Raji (cell line): ENCODE results near the gene KIR3DL3.

Source experiments
- POLR2A ChIP-seq: IDR thresholded peaks from 2 replicates; pipeline ENCODE4 v1.6.1; 2011; ENCODE audit warnings: low read depth, low read length, control low read depth; ENCODE audit not compliant: insufficient read depth

The KIR3DL3 gene

DNA sequence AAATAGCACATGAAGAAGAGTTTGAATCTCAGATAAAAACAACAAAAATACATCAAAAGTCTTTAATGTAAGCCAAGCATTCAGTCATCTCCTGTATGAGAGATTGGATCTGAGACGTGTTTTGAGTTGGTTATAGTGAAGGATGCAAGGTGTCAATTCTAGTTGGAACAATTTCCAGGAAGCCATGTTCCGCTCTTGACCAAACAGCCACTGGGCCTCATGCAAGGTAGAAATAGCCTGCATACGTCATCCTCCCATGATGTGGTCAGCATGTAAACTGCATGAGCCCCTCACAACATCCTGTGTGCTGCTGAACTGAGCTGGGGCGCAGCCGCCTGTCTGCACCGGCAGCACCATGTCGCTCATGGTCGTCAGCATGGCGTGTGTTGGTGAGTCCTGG is at the start of gene KIR3DL3:
TSS of gene KIR3DL3 (plus strand) at position 301 of the 400 bp plus-strand sequence. CDS start at position 356, 55 bp downstream.
- TF ChIP-seq POLR2A, result no peak

DNA sequence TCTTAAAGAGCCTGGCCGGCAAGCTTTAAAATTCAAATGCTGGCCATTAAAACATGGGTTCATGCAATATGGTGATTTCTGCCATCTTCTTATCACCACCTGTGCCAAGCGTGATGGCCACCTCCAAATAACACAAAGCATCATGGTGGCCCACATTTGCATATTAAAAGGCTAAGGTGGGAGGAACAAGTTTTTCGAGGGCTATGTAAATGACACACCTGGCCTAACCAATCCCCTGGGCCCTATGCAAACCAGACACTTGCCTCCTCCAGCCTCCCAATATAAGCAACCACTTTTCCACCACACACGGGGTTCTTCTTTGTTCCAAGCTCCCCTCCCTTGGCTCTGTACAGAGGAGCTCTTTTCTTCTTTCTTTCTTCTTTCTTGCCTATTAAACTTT is 47.0 kb upstream of the KIR3DL3 start:
- TF ChIP-seq POLR2A, result no peak

DNA sequence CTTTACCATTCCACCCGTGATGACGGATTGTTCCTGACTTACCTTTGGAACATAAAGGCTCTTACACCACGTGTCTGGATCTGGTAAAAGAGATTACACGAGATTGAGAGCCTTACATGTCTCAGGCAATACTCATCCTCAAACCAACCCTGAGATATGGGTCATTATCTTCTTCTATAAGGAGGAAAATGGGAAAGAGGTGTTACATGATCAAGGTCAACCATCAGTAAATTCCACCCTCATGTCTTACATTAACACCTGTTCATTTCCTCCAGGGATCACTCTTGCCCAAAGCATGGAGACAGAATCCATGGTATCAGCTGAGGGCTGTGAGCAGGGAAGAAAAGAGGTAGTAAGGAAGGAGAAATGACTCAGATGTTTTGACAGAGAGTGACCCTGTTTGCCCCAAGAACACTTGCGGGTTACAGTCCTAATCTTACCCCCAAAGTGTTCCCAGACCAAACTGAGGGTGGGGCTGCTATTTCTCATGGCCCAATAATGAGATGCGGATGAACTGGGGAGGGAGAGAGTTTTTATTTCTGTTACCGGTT is 41.9 kb upstream of the KIR3DL3 start:
- no peak for TF ChIP-seq POLR2A

DNA sequence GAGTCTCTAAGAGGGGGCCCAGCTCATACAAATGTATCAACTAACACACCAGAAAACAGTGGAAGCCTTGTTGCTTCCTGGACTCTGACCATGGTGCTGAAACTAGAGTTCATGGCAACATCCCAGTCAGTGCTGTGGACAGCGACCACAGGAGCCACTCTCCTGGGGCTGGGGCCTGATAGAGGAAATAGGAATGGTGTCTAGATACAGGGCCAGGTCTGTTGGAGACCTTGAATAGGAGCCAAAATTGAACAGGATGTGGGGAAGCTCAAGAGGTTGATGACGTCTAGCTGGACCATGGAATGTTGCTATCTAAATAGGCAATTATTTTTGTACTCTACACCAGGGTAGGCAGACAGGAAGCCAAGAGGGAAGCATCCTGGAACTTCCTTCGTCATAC is 39.7 kb upstream of the KIR3DL3 start:
- no peak for TF ChIP-seq POLR2A

DNA sequence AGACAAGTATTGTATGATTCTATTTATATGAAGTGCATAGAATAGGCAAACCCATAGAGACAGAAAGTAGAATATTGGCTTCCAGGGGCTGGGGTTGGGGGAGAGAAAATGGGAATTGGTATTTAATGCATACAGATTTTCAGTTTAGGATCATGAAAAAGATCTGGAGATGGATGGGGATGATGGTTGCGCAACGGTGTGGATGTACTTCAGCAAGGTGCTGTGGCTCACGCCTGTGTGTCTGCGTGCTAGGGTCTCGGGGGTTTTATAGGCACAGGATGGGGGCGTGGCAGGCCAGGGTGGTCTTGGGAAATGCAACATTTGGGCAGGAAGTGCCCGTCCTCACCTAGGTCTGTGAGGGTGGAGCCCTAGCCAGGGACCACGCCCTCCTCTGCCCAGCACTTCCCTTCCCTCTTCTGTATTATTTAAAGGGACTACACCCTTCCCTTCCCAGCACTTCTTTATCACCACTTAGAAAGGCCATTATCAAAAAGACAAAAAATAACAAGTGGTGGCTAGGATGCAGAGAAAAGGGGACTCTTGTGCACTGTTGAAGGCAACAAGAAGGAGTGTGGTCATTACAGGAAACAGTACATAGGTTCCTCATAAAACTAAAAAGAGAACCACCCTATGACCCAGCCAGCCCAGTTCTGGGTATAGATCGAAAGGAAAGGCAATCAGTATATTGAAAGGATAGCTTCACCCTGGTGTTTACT is 32.5 kb upstream of the KIR3DL3 start:
- no peak for TF ChIP-seq POLR2A

DNA sequence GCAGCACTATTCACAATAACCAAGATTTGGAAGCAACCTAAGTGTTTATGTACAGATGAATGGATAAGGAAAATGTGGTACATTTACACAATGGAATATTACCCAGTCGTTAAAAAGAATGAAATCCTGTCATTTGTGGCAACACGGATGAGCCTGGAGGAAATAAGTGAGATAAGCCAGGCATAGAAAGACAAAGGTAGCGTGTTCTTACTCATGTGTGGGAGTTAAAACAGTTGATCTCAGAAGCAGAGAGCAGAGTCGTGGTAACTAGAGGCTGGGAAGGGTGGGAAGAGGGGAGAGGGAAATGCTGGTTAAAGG is 32.0 kb upstream of the KIR3DL3 start:
- no peak for TF ChIP-seq POLR2A

DNA sequence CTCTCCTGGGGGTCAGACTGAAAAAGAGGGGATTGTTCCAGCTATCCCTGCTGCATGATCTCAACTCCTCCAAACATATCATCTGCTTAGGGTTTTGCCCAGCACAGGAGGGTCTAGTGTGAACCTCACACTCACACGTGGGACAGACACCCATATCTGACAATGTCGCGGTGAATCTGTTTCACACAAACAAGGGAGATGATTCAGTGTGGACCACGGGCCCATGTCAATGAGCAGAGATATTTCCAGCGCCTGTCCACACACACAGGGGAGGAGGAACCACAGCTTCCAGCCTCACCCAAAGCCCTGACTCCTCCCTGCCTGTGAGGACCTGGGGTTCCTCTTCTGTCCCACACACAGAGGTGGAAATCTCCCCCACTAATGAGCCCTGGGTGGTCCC is 29.6 kb upstream of the KIR3DL3 start:
- no peak for TF ChIP-seq POLR2A

DNA sequence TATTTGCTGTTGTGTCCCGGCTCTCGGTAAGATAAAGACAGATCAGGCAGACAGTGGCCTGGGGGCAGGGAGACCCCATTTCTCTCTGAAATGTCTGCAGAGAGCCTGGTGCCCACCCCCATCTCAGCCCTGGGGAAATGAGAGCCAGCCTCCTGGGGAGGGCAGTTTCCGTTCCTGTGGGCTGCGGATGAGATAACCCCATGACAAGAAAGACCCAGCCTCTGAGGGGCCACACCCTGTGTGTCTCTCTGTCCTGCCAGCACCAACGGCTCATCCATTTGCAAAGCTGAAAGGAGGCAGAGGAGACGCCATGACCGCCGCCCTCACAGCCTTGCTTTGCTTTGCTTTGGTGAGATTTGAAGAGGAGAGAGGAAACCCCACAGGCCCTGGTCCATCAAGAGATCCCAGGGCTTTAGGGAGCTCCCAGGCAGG is 28.1 kb upstream of the KIR3DL3 start:
- no peak for TF ChIP-seq POLR2A

DNA sequence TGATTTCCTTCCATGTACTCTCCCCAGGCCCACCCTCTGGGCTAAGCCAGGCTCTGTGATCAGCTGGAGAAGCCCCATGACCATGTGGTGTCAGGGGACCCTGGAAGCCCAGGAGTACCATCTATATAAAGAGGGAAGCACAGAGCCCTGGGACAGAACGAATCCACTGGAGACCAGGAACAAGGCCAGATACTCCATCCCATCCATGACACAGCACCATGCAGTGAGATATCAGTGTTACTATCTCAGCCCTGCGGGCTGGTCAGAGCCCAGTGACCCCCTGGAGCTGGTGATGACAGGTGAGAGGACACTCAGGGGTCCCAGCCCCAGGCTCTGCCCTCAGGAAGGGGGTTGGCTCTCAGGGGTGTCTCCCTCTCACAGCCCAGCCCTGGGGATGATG is 27.5 kb upstream of the KIR3DL3 start:
- no peak for TF ChIP-seq POLR2A

DNA sequence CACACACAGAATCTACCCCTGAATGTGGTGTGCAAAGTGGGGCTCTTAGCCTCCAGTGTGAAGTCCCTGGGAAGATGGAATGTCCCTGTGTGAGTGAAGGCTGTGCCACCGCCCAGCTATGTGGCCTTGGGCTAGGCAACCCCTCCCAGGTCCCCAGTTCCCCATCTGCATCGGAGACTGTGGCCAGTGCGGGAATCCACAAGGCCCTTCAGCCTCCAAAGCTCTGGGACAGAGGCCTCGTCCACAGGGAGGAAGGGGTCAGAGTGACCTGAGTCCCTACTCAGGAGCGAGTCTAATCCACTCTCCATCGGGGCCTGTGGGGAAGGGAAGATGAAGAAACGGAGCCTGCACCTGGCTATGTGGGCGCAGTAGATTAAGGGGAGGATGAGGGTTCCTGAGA is 19.3 kb upstream of the KIR3DL3 start:
- TF ChIP-seq POLR2A, result no peak

DNA sequence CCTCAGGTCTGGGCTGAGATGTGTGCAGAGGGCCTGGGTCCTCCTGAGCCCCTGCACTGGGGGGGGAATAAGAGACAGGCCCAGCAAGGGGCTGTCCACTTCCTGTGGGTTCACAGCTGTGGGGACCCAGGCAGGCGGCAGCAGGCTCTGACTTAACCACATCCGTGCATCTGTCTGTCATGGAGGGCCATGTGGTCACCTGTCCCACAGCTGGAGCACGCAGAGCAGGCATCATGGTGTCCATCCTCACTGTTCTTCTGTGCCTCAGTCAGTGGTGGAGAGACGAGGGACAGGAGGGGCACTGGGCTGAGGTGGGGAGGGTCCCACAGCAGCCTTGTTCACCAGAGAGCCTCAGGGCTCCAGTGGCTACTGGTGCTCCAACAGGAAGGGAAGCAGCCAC is 16.3 kb upstream of the KIR3DL3 start:
- no peak for TF ChIP-seq POLR2A

DNA sequence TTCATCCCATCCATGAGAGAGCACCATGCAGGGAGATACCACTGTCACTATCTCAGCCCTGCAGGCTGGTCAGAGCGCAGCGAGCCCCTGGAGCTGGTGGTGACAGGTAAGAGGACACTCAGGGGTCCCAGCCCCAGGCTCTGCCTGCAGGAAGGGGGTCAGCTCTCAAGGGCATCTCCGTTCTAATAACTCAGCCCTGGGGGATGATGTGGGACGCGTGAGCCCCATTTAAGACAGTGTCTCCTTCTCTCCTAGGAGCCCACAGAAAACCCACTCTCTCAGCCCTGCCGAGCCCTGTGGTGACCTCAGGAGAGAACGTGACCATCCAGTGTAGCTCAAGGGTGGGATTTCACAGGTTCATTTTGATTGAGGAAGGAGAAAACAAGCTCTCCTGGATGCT is 15.5 kb upstream of the KIR3DL3 start:
- TF ChIP-seq POLR2A, result no peak

DNA sequence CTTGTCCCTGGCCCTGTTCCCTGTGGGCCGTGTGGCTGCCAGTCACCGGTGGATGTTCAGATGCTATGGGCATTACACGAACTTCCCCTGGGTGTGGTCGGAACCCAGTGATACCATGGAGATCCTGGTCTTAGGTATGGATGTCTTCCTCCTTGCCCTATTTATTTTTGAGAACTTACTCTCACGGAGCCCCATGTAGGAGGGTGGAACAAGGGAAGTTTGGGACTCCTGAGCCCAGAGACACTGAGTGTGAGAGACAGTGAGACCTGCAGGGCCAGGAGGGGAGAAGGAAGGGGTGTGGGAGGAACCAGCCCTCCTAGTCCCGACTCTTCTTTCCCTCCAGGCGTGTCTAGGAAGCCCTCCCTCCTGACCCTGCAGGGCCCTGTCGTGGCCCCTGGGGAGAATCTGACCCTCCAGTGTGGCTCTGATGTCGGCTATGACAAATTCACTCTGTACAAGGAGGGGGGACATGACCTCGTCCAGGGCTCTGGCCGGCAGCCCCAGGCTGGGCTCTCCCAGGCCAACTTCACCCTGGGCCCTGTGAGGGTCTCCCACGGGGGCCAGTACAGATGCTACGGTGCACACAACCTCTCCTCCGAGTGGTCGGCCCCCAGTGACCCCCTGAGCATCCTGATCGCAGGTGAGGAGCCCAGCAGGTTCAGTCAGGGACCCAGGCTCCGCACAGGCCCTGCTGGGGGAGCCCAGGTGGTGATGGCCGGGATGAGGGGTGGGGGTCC is 14.9 kb upstream of the KIR3DL3 start:
- TF ChIP-seq POLR2A, result no peak

DNA sequence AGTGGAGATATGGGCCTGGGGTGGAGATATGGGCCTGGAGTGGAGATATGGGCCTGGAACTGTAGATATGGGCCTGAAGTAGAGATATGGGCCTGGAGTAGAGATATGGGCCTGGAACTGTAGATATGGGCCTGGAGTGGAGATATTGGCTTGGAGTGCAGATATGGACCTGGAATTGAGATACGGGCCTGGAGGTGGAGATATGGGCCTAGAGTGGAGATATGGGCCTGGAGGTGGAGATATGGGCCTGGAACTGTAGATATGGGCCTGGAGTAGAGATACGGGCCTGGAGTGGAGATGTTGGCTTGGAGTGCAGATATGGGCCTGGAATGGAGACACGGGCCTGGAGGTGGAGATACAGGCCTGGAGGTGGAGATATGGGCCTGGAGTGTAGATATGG is 402 bp downstream of the KIR3DL3 start:
- no peak for TF ChIP-seq POLR2A

DNA sequence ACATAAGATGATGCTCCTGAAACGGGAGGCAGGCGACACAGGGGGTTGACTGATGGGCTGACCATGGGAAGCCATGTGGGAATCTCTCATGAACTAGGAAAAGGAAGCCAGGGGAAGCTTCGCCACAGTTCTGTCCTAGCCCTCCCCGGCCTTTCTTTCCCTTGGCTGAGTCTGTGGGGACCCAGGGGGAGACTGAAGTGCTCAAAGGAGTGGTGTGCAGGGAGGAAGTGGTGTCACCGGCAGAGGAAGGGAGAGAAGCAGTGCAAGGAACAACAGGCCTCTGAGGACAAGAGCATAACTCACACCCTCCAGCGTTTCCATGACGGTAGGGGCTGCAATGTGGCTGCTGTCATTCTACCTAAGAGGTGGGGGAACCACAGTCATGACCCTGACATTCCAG is 1.1 kb downstream of the KIR3DL3 start:
- no peak for TF ChIP-seq POLR2A

DNA sequence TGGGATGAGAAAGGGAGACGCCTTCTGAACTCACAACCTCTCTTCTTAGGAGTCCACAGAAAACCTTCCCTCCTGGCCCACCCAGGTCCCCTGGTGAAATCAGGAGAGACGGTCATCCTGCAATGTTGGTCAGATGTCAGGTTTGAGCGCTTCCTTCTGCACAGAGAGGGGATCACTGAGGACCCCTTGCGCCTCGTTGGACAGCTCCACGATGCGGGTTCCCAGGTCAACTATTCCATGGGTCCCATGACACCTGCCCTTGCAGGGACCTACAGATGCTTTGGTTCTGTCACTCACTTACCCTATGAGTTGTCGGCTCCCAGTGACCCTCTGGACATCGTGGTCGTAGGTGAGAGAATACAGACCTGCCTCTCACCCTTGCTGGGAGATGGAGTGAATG is 3.3 kb downstream of the KIR3DL3 start:
- TF ChIP-seq POLR2A, result no peak
